ENCODE results near the gene SLC37A1. TPM values are rescaled to one million over a fixed set of nuclear protein-coding genes. Genes with fewer than 3 reads are reported as not detected.

Gene SLC37A1
- total RNA-seq, 1 donor from 2014 or later = 5.0 TPM

GRCh38 chr21:42524341-42525028 lies 10.8 kb downstream of the SLC37A1 start:
- no peak for ATAC-seq
- DNase-seq (ENCODE audit: low spot score) = no peak

GRCh38 chr21:42525029-42525581 lies 11.5 kb downstream of the SLC37A1 start:
- no peak for ATAC-seq
- no peak for DNase-seq (ENCODE audit: low spot score)

- DNase-seq (ENCODE audit: low spot score) (no peak), ATAC-seq (peak; percentile 15)
These were observed 12.2 kb downstream of the SLC37A1 start for GRCh38 chr21:42525676-42526378.

- DNase-seq (ENCODE audit: low spot score) (peak; percentile 92), ATAC-seq (peak; percentile 91)
These were observed 12.7 kb downstream of the SLC37A1 start for GRCh38 chr21:42526379-42526727.

- ATAC-seq (no peak), DNase-seq (ENCODE audit: low spot score) (peak; percentile 45)
These were observed 13.5 kb downstream of the SLC37A1 start for GRCh38 chr21:42527127-42527488.

GRCh38 chr21:42527489-42528158 lies 14.0 kb downstream of the SLC37A1 start:
- ATAC-seq = peak; percentile 53
- DNase-seq (ENCODE audit: low spot score) = peak; percentile 44

- DNase-seq (ENCODE audit: low spot score) = no peak
- ATAC-seq = no peak
These were observed 16.5 kb downstream of the SLC37A1 start for GRCh38 chr21:42530167-42530518.

GRCh38 chr21:42531771-42532170 lies 18.1 kb downstream of the SLC37A1 start:
- ATAC-seq (no peak), DNase-seq (ENCODE audit: low spot score) (peak; percentile 40)

- DNase-seq (ENCODE audit: low spot score) = peak; percentile 80
- ATAC-seq = peak; percentile 61
These were observed 19.0 kb downstream of the SLC37A1 start for GRCh38 chr21:42532466-42533181.

- DNase-seq (ENCODE audit: low spot score) (peak; percentile 30), ATAC-seq (no peak)
These were observed 19.8 kb downstream of the SLC37A1 start for GRCh38 chr21:42533306-42533962.

- peak; percentile 21 for DNase-seq (ENCODE audit: low spot score)
- no peak for ATAC-seq
These were observed 20.3 kb downstream of the SLC37A1 start for GRCh38 chr21:42533963-42534355.

- DNase-seq (ENCODE audit: low spot score) (peak; percentile 45), ATAC-seq (no peak)
These were observed 21.0 kb downstream of the SLC37A1 start for GRCh38 chr21:42534421-42535378.

- peak; percentile 71 for ATAC-seq
- DNase-seq (ENCODE audit: low spot score) = peak; percentile 94
These were observed 22.0 kb downstream of the SLC37A1 start for GRCh38 chr21:42535602-42536171.

- DNase-seq (ENCODE audit: low spot score) (no peak), ATAC-seq (no peak)
These were observed 22.9 kb downstream of the SLC37A1 start for GRCh38 chr21:42536601-42537000.

- ATAC-seq (peak; percentile 11), DNase-seq (ENCODE audit: low spot score) (no peak)
These were observed 23.6 kb downstream of the SLC37A1 start for GRCh38 chr21:42537106-42537742.

GRCh38 chr21:42538479-42539275 lies 25.0 kb downstream of the SLC37A1 start:
- ATAC-seq (no peak), DNase-seq (ENCODE audit: low spot score) (no peak)

GRCh38 chr21:42539342-42539741 lies 25.7 kb downstream of the SLC37A1 start:
- ATAC-seq = peak; percentile 48

GRCh38 chr21:42539931-42540343 lies 26.3 kb downstream of the SLC37A1 start:
- DNase-seq (ENCODE audit: low spot score) (no peak), ATAC-seq (peak; percentile 3)

More at GRCh38 chr21:42539342-42539741, 25.7 kb downstream of the SLC37A1 start:
- DNase-seq (ENCODE audit: low spot score) = peak; percentile 86
